Measurements from ENCODE around the gene NCEH1. TPM values are rescaled to one million over a fixed set of nuclear protein-coding genes. Genes with fewer than 3 reads are reported as not detected.

Gene NCEH1
- total and polyA plus RNA-seq, 9 of the 15 experiments (the other 6 are each of a cell fraction or from before 2014, with no cell fraction given), result 1.3 to 5.0 (median 2.8) TPM

- no peaks in the 10 kb centered on the region for H3K36me3 ChIP-seq (ENCODE audit: control insufficient read depth, insufficient read depth, low read length)
- H3K79me2 ChIP-seq (ENCODE audit: control insufficient read depth, insufficient read depth, low read length), result no peaks in the 10 kb centered on the region
- no peak for DNase-seq (ENCODE audit: extremely low read depth in 1 of 4, low spot score in 3 of 4)
- H3K4me1 ChIP-seq (replicated peaks in 1 of 2; ENCODE audit: control insufficient read depth in 2 of 2, insufficient read depth in 2 of 2, low read length in 2 of 2), result no peaks in the 10 kb centered on the region; a peak in 1 of 5 replicates
- WGBS (ENCODE audit: insufficient coverage, low coverage, missing lambda C conversion rate), result 20% methylated on average over 3 of the region's 3 CpGs
- no peak overlapping the region for H3K27ac ChIP-seq (ENCODE audit: extremely low read depth, low read depth, low read length)
- H3K9ac ChIP-seq (ENCODE audit: insufficient read depth in 1 of 2, low read depth in 2 of 2, low read length in 2 of 2), result no peak overlapping the region
- intact Hi-C loops (cut with micrococcal nuclease) (no loop called here), in situ Hi-C loops (cut with MboI) (no loop called here)
- H3K9me1 ChIP-seq (ENCODE audit: control insufficient read depth, insufficient read depth, low read length), result no peaks in the 10 kb centered on the region
- no peak overlapping the region for H3K4me2 ChIP-seq (ENCODE audit: insufficient read depth, low read length)
- ATAC-seq, result no peak
- no peaks in the 10 kb centered on the region for H3K9me3 ChIP-seq (replicated peaks; ENCODE audit: control insufficient read depth, insufficient read depth, low read depth, low read length)
- no peak overlapping the region for H2AFZ ChIP-seq (ENCODE audit: low read depth, low read length)
- ChIA-PET POLR2A (interaction anchor here (1.0 kb wide), 1 partner anchor 14 kb away, joined by 3 read pairs; no protein-coding TSS in a partner anchor), CTCF (ENCODE audit: low intra/inter-chr PET ratio) (no interaction called here)
- H4K20me1 ChIP-seq (replicated peaks; ENCODE audit: control insufficient read depth, insufficient read depth, low read length), result no peaks in the 10 kb centered on the region
- no TSS peak for BruUV-seq (replicated peaks)
- FAIRE-seq, result no peak
- H3K4me3 ChIP-seq, result no peak overlapping the region
- no peak for TF ChIP-seq STAT6 (CRISPR knock-in tag; IDR thresholded peaks at IDR 0.05)
- TF ChIP-seq ZBTB7A (IDR thresholded peaks at IDR 0.05; ENCODE audit: borderline replicate concordance, control insufficient read depth, low read depth, low read length), result no peak
- no peak for TF ChIP-seq DPF2 (IDR thresholded peaks at IDR 0.05)
- TF ChIP-seq ZNF140 (CRISPR knock-in tag; IDR thresholded peaks at IDR 0.05), result no peak
- no peak for TF ChIP-seq ZNF79 (CRISPR knock-in tag; IDR thresholded peaks at IDR 0.05; ENCODE audit: low read depth)
- TF ChIP-seq SMAD1 (IDR thresholded peaks at IDR 0.05; ENCODE audit: low read depth, low read length, partially characterized antibody), result no peak
- TF ChIP-seq ATF3 (IDR thresholded peaks at IDR 0.05), result no peak
- TF ChIP-seq ATF3 (CRISPR knock-in tag; conservative IDR thresholded peaks at IDR 0.05), result no peak
- TF ChIP-seq SRF (CRISPR knock-in tag; IDR thresholded peaks at IDR 0.05), result no peak
- H3K27me3 ChIP-seq (ENCODE audit: control insufficient read depth in 2 of 2, insufficient read depth in 2 of 2, low read length in 2 of 2), result no peaks in the 10 kb centered on the region
These were observed 130.0 kb downstream of the NCEH1 start for GRCh38 chr3:172580680-172581401.

Small RNA genes within 50 kb of the gene (small RNA-seq; reads per million reads assigned to genes)
- not detected for gene RNU6-547P

Other genes starting within 250 kb of the NCEH1 start
- 0.33 TPM in 1 of 2 replicates, not detected in the other for gene TNFSF10, start 187.6 kb downstream of the NCEH1 start, total RNA-seq (2014; rRNA removed)
- 0.33 and 0.35 TPM in 2 replicates for gene TNFSF10, start 187.6 kb downstream of the NCEH1 start, total RNA-seq (2014; rRNA removed; fragmentation: Illumina TruSeq; extraction: Trizol)
- 1.3 and 1.4 TPM in 2 replicates for gene TNFSF10, start 187.6 kb downstream of the NCEH1 start, total RNA-seq (2015; rRNA removed; fragmentation: Illumina TruSeq; extraction: Trizol)
- gene TNFSF10, start 187.6 kb downstream of the NCEH1 start, total RNA-seq (2021), result 0.13 and 0.36 TPM in 2 replicates
- 0.05 and 0.07 TPM in 2 replicates for gene TNFSF10, start 187.6 kb downstream of the NCEH1 start, polyA plus RNA-seq (2011; rRNA removed)
- 0.39 and 0.43 TPM in 2 replicates for gene TNFSF10, start 187.6 kb downstream of the NCEH1 start, polyA plus RNA-seq (2014; fragmentation: Illumina TruSeq; extraction: Trizol)
- under 1 TPM; 0.21 TPM for gene TNFSF10, start 187.6 kb downstream of the NCEH1 start, polyA plus RNA-seq (2014; fragmentation: Nextera tagmentation; extraction: Ambion mirVana)
- 0.19 and 0.52 TPM in 2 replicates for gene TNFSF10, start 187.6 kb downstream of the NCEH1 start, polyA plus RNA-seq (2014; rRNA removed)
- 24.0 and 26.0 TPM in 2 replicates for gene ECT2, start 39.7 kb upstream of the NCEH1 start, total RNA-seq (2014; rRNA removed)
- gene ECT2, start 39.7 kb upstream of the NCEH1 start, total RNA-seq (2014; rRNA removed; fragmentation: Illumina TruSeq; extraction: Trizol), result 50.1 and 57.7 TPM in 2 replicates
- gene ECT2, start 39.7 kb upstream of the NCEH1 start, total RNA-seq (2015; rRNA removed; fragmentation: Illumina TruSeq; extraction: Trizol), result 44.1 and 46.0 TPM in 2 replicates
- 38.7 and 40.8 TPM in 2 replicates for gene ECT2, start 39.7 kb upstream of the NCEH1 start, total RNA-seq (2021)
- gene ECT2, start 39.7 kb upstream of the NCEH1 start, polyA plus RNA-seq (2011; rRNA removed), result 42.2 and 53.0 TPM in 2 replicates
- 32.3 and 36.5 TPM in 2 replicates for gene ECT2, start 39.7 kb upstream of the NCEH1 start, polyA plus RNA-seq (2014; fragmentation: Illumina TruSeq; extraction: Trizol)
- 10 to 100 TPM; 19.0 to 33.6 TPM for gene ECT2, start 39.7 kb upstream of the NCEH1 start, polyA plus RNA-seq (2014; fragmentation: Nextera tagmentation; extraction: Ambion mirVana)
- gene ECT2, start 39.7 kb upstream of the NCEH1 start, polyA plus RNA-seq (2014; rRNA removed), result 20.4 and 26.5 TPM in 2 replicates